Measurements from ENCODE around the gene TNFAIP8. TPM values are rescaled to one million over a fixed set of nuclear protein-coding genes. Genes with fewer than 3 reads are reported as not detected.

TNFAIP8 gene
- total RNA-seq, 4 donors from 2014 or later, result 2.0 to 42.7 (median 15.5) TPM

DNA sequence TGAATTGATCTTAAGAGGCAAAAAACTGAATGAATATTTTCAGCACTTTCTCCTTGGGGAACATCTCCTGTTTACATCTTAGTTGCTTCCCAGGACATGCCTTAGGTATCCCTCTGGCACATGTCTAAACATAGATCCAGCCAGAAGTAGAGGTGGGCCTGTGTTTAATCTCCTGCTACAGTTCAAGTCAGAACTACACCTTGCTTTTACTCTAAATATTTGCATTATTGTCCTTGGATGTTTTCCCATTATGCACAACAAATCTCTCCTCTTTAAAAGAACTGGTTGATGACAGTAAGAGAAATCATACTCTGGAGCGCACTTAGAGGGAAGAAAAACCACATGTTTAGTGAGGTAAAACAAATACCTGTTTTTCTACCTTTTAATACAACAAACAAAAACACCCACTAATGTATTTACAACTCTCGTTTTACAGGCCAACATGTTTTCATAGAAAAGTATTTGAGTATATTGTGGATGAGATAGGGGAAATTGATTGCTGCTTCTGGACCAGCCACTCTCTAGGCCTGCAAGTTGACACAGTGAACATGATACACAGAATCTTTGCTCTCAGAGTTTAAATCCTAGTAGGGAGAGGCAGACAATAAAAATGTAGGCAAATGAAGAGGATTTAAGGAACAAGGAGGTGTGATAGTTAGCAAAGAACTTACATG lies 32.3 kb downstream of the TNFAIP8 start:
- no peak for DNase-seq
- no peaks in the 10 kb centered on the region for H3K27me3 ChIP-seq
- intact Hi-C loops (cut with DNase I; ENCODE audit: low total_unique reads), result no loop called here
- no peak overlapping the region for H3K4me3 ChIP-seq
- no peaks in the 10 kb centered on the region for H3K36me3 ChIP-seq
- H3K4me1 ChIP-seq, result no peaks in the 10 kb centered on the region
- peak overlapping the region; percentile 4 to 29 for H3K27ac ChIP-seq
- no peaks in the 10 kb centered on the region for H3K9me3 ChIP-seq
- TF ChIP-seq POLR2A (IDR thresholded peaks at IDR 0.05), result no peak
- TF ChIP-seq, protein P1, sequence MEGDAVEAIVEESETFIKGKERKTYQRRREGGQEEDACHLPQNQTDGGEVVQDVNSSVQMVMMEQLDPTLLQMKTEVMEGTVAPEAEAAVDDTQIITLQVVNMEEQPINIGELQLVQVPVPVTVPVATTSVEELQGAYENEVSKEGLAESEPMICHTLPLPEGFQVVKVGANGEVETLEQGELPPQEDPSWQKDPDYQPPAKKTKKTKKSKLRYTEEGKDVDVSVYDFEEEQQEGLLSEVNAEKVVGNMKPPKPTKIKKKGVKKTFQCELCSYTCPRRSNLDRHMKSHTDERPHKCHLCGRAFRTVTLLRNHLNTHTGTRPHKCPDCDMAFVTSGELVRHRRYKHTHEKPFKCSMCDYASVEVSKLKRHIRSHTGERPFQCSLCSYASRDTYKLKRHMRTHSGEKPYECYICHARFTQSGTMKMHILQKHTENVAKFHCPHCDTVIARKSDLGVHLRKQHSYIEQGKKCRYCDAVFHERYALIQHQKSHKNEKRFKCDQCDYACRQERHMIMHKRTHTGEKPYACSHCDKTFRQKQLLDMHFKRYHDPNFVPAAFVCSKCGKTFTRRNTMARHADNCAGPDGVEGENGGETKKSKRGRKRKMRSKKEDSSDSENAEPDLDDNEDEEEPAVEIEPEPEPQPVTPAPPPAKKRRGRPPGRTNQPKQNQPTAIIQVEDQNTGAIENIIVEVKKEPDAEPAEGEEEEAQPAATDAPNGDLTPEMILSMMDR (IDR thresholded peaks at IDR 0.05), result no peak

GRCh38 chr5:119388619-119389190 lies 32.9 kb downstream of the TNFAIP8 start:
- H3K4me1 ChIP-seq, result no peaks in the 10 kb centered on the region
- intact Hi-C loops (cut with DNase I; ENCODE audit: low total_unique reads), result no loop called here

DNA sequence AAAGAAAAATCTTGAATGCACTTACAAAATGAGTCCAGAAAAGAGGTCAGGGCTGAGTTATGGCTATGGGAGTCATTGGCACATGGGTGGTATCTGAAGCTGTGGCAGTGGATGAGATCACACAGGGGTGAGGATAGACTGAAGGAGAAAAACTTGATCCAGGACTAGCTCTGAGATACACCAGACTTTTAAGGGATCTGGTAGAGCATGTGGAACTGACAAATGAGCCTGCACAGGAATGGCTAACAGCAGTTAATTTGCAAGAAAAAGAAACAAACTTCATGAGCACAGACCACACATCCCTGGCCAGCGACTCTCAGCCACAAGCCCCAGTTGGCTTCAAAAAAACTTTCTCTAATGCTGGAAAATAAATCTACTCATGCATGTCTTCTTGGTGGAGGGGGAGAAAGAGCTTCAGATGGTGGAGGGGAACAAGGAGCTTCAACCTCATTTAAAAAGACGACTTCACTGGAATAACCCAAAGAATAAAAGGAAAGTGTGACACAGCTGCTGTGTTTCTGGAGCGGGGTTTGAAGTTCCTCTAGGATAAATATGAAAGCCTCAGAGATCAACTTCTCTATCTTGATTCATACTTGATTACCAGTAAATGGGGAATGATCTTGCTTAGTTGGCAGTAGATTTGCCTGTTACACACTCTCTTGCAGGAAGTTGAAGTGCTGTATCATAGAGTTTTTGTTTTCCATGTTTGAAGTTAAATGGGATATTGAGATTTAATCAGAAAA lies 33.6 kb downstream of the TNFAIP8 start:
- DNase-seq, result no peak
- Histone ChIP-seq H3K9me3 (no peaks in the 10 kb centered on the region), H3K4me3 (no peak overlapping the region), H3K27ac (peak overlapping the region; percentile 15 to 46), H3K4me1 (no peaks in the 10 kb centered on the region), H3K36me3 (no peaks in the 10 kb centered on the region), H3K27me3 (no peaks in the 10 kb centered on the region)
- intact Hi-C loops (cut with DNase I; ENCODE audit: low total_unique reads), result no loop called here
- TF ChIP-seq, protein P1 (IDR thresholded peaks at IDR 0.05), result no peak
- no peak for TF ChIP-seq POLR2A (IDR thresholded peaks at IDR 0.05)

More at GRCh38 chr5:119388619-119389190, 32.9 kb downstream of the TNFAIP8 start:
- H3K4me3 ChIP-seq, result no peak overlapping the region
- H3K27ac ChIP-seq, result peak overlapping the region; percentile 15 to 29
- no peaks in the 10 kb centered on the region for H3K9me3 ChIP-seq
- H3K36me3 ChIP-seq, result no peaks in the 10 kb centered on the region
- H3K27me3 ChIP-seq, result no peaks in the 10 kb centered on the region
- TF ChIP-seq, protein P1 (IDR thresholded peaks at IDR 0.05), result no peak
- TF ChIP-seq POLR2A (IDR thresholded peaks at IDR 0.05), result no peak
- no peak for DNase-seq

GRCh38 chr5:119390404-119390803 lies 34.6 kb downstream of the TNFAIP8 start:
- no peak overlapping the region for H3K4me3 ChIP-seq
- H3K4me1 ChIP-seq, result no peaks in the 10 kb centered on the region
- no peak for TF ChIP-seq POLR2A (IDR thresholded peaks at IDR 0.05)
- H3K27ac ChIP-seq, result no peak overlapping the region
- no peaks in the 10 kb centered on the region for H3K36me3 ChIP-seq
- H3K9me3 ChIP-seq, result no peaks in the 10 kb centered on the region
- intact Hi-C loops (cut with DNase I; ENCODE audit: low total_unique reads), result no loop called here
- no peaks in the 10 kb centered on the region for H3K27me3 ChIP-seq
- no peak for DNase-seq

DNA sequence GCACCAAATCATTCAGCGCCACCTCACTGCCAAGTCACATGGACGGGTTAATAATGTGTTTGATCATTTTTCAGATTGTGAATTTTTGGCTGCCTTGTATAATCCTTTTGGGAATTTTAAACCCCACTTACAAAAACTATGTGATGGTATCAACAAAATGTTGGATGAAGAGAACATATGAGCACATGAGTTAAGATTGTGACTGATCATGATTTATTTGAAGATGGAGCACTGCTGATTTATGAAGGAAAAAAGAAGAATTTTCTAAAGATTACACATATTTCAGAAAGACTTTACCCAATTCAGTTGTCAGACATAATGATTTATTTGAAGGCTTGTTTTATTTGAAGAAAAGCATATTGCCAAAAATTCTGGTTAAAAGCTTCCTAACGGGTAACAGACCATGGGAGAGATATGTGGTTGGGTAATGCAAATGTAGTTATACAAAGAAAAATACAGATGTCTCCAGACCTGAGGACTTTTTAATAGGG lies 37.4 kb downstream of the TNFAIP8 start:
- Histone ChIP-seq H3K27ac (no peak overlapping the region), H3K27me3 (no peaks in the 10 kb centered on the region), H3K36me3 (no peaks in the 10 kb centered on the region), H3K4me1 (no peaks in the 10 kb centered on the region), H3K9me3 (no peaks in the 10 kb centered on the region), H3K4me3 (no peak overlapping the region)
- TF ChIP-seq POLR2A (IDR thresholded peaks at IDR 0.05), result no peak
- TF ChIP-seq, protein P1 (IDR thresholded peaks at IDR 0.05), result no peak
- no peak for DNase-seq
- intact Hi-C loops (cut with DNase I; ENCODE audit: low total_unique reads), result no loop called here

All from uterus (tissue), 4 donors.